KMS-11 (cell line): ENCODE data around the gene UCP3.

Experiments
- H2AFZ ChIP-seq: fragments of 200-600 bp; sonication (generic); 2 replicates; pipeline ENCODE4 v1.6.1; 2016; ENCODE audit warnings: antibody characterized with exemption, mixed run types, low read depth
- H3K27ac ChIP-seq: fragments of 200-600 bp; sonication (generic); 2 replicates; pipeline ENCODE4 v1.6.1; 2016; ENCODE audit warnings: mild to moderate bottlenecking, mixed run types
- H3K27me3 ChIP-seq: fragments of 200-600 bp; sonication (generic); 2 replicates; pipeline ENCODE4 v1.6.1; 2017; ENCODE audit warnings: mild to moderate bottlenecking, low read depth, mixed run types, moderate library complexity; ENCODE audit not compliant: insufficient read depth
- H3K36me3 ChIP-seq: fragments of 200-600 bp; sonication (generic); 2 replicates; pipeline ENCODE4 v1.6.1; 2017; ENCODE audit warnings: mild to moderate bottlenecking, mixed run types; ENCODE audit not compliant: insufficient read depth
- H3K4me1 ChIP-seq: fragments of 200-600 bp; sonication (generic); 2 replicates; pipeline ENCODE4 v1.6.1; 2016; ENCODE audit warnings: mild to moderate bottlenecking, low read depth, mixed run types; ENCODE audit not compliant: poor library complexity, severe bottlenecking
- H3K4me2 ChIP-seq: fragments of 200-600 bp; sonication (generic); 2 replicates; pipeline ENCODE4 v1.7.0; 2016; ENCODE audit warnings: mild to moderate bottlenecking, mixed run types
- H3K4me3 ChIP-seq: fragments of 200-600 bp; sonication (generic); IDR thresholded peaks from 2 replicates; pipeline ENCODE4 v1.6.1; 2017; ENCODE audit warnings: low read depth, low read length, mixed read lengths; ENCODE audit not compliant: insufficient read depth
- H3K79me2 ChIP-seq: fragments of 200-600 bp; sonication (generic); 2 replicates; pipeline ENCODE4 v1.6.1; 2016; ENCODE audit warnings: low read depth, mixed run types; ENCODE audit not compliant: insufficient read depth
- H3K9ac ChIP-seq: fragments of 200-600 bp; sonication (generic); 2 replicates; pipeline ENCODE4 v1.6.1; 2016; ENCODE audit warnings: mild to moderate bottlenecking, mixed run types
- H4K20me1 ChIP-seq: fragments of 200-600 bp; sonication (generic); 2 replicates; pipeline ENCODE4 v1.6.1; 2016; ENCODE audit warnings: mild to moderate bottlenecking, mixed run types; ENCODE audit not compliant: insufficient read depth
- CTCF ChIP-seq: fragments of 200-600 bp; sonication (generic); conservative IDR thresholded peaks from 2 replicates; pipeline ENCODE4 v1.6.1; 2017; ENCODE audit warnings: low read depth, mild to moderate bottlenecking, antibody characterized with exemption, low read length, moderate library complexity, mixed read lengths

UCP3 gene

DNA sequence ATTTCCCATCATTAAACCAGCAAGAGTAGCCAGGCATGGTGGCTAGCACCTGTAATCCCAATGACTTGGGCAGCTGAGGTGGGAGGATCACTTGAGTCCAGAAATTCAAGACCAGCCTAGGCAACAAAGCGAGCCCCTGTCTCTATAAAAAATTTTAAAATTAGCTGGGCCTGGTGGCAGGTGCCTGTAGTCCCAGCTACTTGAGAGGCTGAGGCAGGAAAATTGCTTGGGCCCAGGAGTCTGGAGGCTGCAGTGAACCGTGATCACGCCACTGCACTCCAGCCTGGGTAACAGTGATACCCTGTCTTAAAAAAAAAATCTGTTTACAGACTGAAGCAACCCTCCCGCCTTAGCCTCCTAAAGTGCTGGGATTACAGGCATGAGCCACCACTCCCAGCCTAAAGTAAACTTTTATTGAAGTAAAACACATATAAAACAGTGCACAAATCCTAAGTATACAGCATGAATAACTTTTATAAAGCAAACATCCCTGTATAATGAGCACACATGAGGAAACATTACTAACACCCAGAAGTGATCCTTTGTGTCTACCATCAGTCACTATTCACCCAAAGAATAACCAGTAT, 12.6 kb downstream of the UCP3 start:
- TF ChIP-seq CTCF: no peak
- H2AFZ ChIP-seq: no peak overlapping the region
- H3K4me2 ChIP-seq: no peak overlapping the region
- H4K20me1 ChIP-seq: no peaks in the 10 kb centered on the region
- H3K79me2 ChIP-seq: no peaks in the 10 kb centered on the region
- H3K36me3 ChIP-seq: no peaks in the 10 kb centered on the region
- H3K9ac ChIP-seq: no peak overlapping the region
- H3K4me3 ChIP-seq: no peak overlapping the region
- H3K27me3 ChIP-seq: no peaks in the 10 kb centered on the region
- peaks cover 4% of the 10 kb centered on the region for H3K4me1 ChIP-seq
- H3K27ac ChIP-seq: no peak overlapping the region

GRCh38 chr11:73995731-73996130, 13.2 kb downstream of the UCP3 start:
- H3K79me2 ChIP-seq: no peaks in the 10 kb centered on the region
- H3K4me2 ChIP-seq: no peak overlapping the region
- no peak overlapping the region for H2AFZ ChIP-seq
- H3K36me3 ChIP-seq: no peaks in the 10 kb centered on the region
- no peak overlapping the region for H3K9ac ChIP-seq
- no peaks in the 10 kb centered on the region for H3K27me3 ChIP-seq
- no peak overlapping the region for H3K4me3 ChIP-seq
- no peak overlapping the region for H3K27ac ChIP-seq
- H3K4me1 ChIP-seq: peaks cover 4% of the 10 kb centered on the region
- TF ChIP-seq CTCF: no peak
- H4K20me1 ChIP-seq: no peaks in the 10 kb centered on the region

DNA sequence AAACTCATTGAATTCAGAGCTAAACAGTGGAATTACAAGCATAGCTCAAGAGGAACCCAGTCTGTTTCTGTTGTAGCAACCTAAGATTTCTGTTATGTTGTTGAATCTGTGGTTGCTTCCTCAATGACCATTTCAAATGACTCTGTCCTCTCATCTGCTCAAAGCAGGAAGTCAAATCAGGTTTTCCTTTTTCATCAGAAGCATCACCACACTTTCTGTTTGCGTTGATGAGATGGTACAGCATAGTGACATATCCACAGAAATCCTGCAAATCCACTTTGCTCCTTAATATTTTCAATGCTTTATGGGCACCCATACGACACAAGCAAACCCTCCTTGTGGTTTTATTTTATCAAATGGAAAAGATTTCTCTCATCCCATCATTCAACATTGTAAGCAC, 13.6 kb downstream of the UCP3 start:
- Histone ChIP-seq H4K20me1 (no peaks in the 10 kb centered on the region), H3K27ac (no peak overlapping the region), H3K36me3 (no peaks in the 10 kb centered on the region), H3K4me1 (peaks cover 4% of the 10 kb centered on the region), H3K4me3 (no peak overlapping the region), H3K79me2 (no peaks in the 10 kb centered on the region), H3K27me3 (no peaks in the 10 kb centered on the region), H3K9ac (no peak overlapping the region), H3K4me2 (no peak overlapping the region), H2AFZ (no peak overlapping the region)
- no peak for TF ChIP-seq CTCF

DNA sequence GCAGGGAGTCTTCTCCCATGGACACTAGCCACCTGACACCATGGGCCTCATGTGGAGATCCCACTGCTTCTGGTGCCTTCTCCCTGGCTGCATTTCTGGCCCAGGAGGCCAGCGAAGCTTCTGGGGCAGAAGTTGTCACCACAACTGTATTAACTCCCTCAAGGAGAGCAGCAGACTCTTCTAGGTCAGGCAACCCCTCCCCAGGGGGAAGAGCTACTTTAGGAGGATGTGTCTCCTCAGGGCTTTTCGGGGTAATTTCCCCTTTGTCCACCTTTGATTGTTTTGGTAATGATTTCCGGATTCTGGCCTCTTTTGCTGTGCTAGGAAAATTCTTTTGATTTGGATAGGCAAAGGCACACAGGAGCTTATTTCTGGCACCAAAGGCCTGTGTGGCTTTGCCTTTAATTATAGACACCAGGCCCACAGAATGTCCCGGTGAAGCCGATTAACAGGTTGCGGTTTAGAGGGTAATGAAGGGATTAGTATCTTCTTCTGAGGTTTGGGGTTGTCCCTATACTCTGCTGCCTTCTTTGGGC, 17.3 kb downstream of the UCP3 start:
- no peak overlapping the region for H3K4me3 ChIP-seq
- H2AFZ ChIP-seq: no peak overlapping the region
- no peaks in the 10 kb centered on the region for H3K36me3 ChIP-seq
- H3K27ac ChIP-seq: no peak overlapping the region
- H3K4me2 ChIP-seq: no peak overlapping the region
- no peak for TF ChIP-seq CTCF
- H3K4me1 ChIP-seq: peaks cover 4% of the 10 kb centered on the region
- H3K27me3 ChIP-seq: no peaks in the 10 kb centered on the region
- no peak overlapping the region for H3K9ac ChIP-seq
- no peaks in the 10 kb centered on the region for H4K20me1 ChIP-seq
- no peaks in the 10 kb centered on the region for H3K79me2 ChIP-seq
